NCI-H2029 (cell line): ENCODE data around the gene PALMD.

ENCODE experiments used
- DNase-seq: peaks from one replicate; lab custom pipeline; 2025; lab: John Stamatoyannopoulos, UW

PALMD gene

GRCh38 chr1:99635664-99636063 is 10.2 kb upstream of the PALMD start:
- no peak for DNase-seq

DNA sequence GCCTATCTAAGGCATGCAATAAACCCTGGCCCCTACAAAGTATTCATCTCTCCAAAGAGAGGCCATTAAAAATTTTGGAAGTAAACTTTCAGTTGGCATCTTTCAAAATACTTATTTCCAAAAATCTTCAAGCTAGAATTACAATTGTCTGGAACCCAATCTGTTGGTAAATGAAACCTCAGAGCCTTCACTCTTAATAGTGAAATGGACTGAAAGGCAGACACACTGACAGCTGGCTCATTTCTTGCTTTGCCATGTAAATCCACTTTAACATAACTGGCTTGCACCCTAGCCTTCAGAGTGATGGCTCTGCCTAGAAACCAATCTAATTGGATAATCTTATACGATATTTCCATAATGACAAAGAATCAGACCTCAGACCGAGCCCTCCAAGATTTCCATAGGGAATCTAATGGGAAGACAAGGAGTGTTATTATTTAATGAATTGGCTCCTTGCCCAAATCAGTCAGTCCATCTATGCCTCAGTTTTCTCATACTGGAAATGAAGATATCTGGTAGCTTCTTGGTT is 9.2 kb upstream of the PALMD start:
- no peak for DNase-seq

GRCh38 chr1:99638853-99639252 is 7.1 kb upstream of the PALMD start:
- DNase-seq = no peak

DNA sequence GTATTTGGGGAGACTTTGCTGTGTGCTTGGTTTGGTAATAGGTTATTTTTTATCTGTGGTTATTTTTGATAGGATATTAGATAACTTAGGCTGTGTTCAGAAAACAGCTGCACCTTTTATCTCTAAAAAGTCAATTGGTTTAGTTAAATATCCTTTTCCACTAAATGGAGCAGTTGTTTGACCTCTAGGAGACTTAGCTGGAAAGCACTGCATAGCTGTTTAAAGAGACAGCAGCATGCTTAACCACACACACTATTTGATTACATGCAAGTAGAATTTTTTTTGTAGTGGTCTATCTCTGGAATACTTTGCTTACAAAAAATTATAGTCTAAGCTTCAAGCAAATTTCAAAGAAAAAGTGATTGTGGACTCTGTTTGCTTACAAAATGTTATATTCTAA is 6.5 kb upstream of the PALMD start:
- no peak for DNase-seq

GRCh38 chr1:99639945-99640344 is 6.0 kb upstream of the PALMD start:
- no peak for DNase-seq

DNA sequence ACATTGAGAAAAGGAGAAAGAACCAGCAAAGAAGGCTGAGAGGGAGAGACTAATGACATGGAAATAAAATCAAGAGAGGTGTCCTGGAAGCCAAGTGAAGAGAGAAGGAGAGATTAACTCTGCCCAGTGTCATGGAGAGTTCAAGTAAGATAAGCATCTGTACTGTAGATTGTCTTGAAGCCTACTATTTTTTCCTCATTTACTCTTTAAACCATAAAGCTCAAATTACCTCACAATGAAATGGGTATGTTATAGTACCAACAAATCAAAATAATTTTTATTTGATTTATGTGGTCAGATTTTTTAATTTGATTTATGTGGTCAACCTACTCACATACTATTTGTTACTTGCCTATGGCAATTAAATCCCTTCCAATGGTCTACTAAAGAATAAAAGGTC is 5.2 kb upstream of the PALMD start:
- DNase-seq = no peak

- no peak for DNase-seq
Measured at GRCh38 chr1:99641558-99641957, 4.4 kb upstream of the PALMD start.

DNA sequence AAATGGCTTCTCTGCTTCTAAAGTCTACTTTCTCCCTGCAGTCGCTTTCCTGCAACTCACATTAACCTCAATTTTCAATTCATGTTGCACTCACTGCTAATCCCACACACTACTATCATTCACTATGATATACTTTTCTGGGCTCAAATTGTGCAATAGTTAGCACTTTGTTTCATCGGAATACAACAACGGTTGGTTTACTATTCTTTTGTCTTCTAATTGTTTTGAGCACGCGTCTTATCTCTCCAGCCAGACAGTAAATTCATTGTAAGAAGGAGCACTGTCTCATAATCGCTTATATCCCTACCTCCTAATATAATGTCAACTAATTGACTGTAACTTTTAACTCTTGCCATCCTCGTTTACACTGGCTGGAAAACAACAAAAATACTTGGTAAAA is 3.9 kb upstream of the PALMD start:
- DNase-seq = no peak

DNA sequence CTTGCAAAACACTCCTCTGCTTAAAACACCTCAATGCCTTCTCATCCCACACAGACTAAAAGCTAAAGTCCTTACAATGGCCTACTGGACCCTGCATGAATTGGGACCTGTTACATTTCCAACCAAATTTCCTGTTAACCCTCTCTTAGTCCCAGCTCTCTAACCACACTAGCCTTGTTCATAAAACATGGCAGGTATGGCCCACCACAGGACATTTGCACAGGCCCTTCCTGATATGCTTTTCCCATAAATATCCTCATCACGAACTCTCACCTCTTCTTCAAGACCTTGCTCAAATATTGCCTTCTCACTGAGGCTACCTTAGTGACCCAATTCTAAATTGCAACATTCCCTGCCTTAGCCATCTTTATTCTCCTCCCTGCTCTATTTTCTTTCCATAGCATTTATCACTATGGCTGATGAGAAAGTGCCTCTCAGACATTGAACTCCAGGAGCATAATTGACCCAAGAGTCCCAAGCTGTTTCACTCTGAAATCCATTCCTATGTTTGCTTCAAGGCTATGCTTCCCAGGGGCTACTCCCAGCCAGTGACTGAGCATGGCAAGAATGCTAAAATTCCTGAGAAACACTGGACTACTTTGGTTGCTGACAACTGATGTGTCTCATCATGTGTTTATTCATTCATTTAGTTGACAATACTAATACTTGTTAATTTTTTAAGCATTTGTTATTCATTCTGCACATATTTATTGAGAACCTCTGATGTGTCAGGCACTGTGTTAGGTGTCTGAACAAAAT is 2.7 kb upstream of the PALMD start:
- no peak for DNase-seq

- DNase-seq = no peak
Measured at GRCh38 chr1:99644279-99645004, 1.5 kb upstream of the PALMD start.

DNA sequence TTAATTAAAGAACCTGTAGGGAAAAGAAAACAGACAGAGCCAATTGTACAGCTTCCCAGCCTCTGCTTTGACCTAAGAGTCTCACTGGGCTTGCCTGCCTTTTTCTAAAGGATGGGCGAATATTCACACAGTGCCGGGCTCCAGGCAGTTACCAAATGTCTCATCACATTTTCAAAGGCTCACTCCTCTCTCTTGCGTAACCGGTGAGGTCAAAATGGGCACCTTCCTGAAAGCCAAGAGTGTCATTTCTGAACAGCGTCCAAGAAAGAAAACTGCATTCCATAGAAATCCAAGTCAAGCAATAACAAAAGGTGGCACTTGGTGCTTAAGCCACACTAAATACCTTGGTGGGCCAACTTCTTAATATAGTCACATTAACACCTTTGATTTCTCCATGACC is 710 bp upstream of the PALMD start:
- DNase-seq = peak; percentile 33

GRCh38 chr1:99646868-99647267 is 955 bp downstream of the PALMD start:
- no peak for DNase-seq

DNA sequence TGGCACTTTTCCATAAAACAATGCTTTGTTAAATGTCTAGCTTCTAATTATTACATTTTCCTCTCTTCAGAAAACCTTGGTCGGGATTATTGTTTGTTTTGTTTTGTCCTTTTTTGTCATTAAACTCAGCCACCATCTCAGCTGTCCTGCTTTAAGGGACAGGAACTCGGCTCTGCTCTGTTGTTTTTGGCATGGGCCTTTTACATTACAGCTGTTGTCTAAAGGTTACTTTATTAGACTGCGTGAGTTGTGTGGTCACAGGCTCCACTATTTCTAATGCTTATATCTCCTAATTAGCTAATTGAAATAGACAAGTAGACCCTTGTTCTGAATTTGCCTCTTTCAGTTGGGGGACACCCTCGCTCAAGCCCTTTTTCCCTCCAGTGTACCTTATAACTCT is 1.6 kb downstream of the PALMD start:
- DNase-seq = peak; percentile 42

DNA sequence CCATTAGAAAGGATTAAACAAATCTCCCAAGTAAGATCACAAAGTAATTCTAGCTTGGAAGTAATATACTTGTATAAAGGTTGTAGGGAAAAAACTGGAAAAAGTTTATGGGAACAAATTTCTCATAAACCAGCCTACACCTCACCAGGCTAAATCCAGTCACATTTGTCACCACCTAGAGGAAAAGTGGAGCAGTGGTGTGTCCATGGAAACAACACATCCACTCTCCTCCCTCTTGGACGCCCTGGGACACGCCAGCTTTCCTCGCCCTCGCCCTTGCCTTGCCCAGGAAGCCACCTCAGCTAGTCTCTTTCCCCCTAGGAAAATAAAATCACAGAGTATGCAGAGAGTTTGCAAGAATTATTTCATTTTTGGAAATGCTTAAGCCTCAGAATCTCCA is 2.2 kb downstream of the PALMD start:
- no peak for DNase-seq

GRCh38 chr1:99650030-99650429 is 4.1 kb downstream of the PALMD start:
- DNase-seq = no peak

DNA sequence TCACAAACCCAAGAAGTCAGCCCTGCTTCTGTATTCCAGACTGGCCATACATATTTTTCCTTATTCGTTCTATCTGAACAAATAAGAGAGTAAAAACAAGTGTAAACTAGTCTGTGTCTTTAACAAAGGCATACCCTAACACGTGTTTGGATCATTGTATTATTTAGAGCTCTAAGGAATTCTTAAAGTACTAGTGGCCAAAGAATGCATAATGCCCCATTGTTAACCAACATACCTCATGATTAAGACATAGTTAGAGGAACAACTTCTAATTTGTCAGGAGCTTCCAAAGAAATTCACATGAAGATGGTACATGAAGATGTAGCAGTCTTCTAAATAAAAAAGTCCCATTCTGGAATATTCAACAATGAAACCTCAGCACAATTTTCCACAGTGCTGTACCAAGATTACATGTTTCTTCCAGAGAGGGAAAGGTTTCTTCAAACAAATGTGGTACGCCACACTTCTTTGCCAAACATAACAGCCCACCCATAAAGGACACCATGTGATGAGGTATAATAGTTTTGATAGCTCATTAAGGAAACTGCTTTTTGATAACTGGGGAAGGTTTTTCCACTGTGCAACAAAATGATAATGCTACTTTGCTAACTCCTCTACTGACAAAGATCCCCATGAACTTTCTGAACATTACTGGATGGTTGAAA is 5.0 kb downstream of the PALMD start:
- no peak for DNase-seq

GRCh38 chr1:99652881-99653281 is 7.0 kb downstream of the PALMD start:
- no peak for DNase-seq

GRCh38 chr1:99655376-99655775 is 9.5 kb downstream of the PALMD start:
- no peak for DNase-seq

DNA sequence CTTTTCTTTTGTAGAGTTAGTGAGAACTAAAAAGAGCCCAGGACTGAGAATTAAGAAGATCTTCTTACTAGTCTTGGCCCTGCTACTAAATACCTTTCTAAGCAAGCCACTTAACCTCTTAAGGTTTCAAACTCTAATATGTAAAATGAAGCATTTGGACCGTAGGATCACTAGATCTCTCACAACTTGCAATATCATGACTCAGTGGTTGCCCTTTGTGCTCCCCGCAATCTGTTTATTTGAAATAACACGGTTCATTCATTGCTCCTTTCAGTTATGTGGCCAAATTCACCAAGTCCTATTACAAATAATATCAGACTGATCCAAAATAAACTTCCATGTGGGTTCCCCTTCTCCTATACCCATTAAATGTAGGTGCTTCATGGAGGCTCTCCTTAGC is 10.8 kb downstream of the PALMD start:
- DNase-seq = no peak

GRCh38 chr1:99657213-99658030 is 11.5 kb downstream of the PALMD start:
- no peak for DNase-seq

GRCh38 chr1:99658031-99658290 is 12.0 kb downstream of the PALMD start:
- no peak for DNase-seq

DNA sequence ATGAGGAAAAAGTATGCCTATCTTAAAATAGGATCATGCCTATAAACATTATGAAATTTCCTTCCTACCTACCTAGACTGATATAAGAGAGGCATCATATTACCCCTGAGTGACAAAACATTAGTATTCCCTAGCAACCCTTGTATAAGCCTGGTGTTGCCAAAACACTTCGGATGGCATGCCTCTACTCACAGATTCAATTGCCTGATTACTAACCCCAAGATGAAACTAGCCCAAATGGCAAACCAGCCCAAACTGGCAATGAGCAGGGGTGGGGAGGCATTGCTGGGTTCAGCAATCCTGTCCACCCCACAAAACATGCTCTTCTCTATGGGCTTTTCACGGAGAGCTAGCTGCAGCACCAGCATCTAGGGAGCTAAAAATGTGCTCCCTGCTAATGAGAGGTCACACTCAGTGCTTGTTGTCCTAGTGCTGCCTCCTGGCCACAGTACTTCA is 13.9 kb downstream of the PALMD start:
- DNase-seq = peak; percentile 80
